Measurements from ENCODE around the gene IRF8.

DNA sequence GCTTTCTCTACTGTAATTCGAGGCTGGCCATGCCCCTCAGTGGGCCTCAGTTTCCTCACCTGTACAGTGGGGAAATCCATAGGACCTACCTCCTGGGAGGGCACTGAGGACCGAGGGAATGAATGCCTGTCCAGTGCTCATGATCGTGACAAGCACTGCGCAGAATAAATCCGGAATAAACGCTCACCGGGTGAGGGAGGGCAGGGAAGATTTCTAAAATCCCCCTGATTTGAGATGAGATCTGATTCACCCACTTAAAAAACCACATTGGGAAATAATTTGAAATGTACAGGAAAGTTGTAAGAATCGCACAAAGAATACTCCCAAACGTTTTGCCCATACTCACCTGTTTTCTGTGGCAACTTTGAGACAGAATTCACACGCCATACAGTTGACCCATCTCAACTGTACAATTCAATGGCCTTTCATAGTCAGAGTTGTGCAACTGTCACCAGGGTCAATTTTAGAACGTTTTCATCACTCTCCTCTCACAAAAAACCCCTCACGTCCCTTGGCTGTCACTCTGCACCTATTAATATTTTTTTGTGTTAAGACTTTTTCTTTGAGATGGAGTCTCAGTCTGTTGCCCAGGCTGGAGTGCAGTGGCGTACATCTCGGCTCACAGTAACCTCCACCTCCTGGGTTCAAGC lies 49.8 kb downstream of the IRF8 start:
- no peak for TF ChIP-seq CTCF (IDR thresholded peaks at IDR 0.05 in 4 of 5, conservative IDR thresholded peaks at IDR 0.05 in 1 of 5)
- no peak for TF ChIP-seq POLR2A (IDR thresholded peaks at IDR 0.05)

Data from gastrocnemius medialis (tissue), 4 donors.